BLaER1 treated with 17β-estradiol and CSF1 and Interleukin-3, amounts not matched to agents 10 nM and 100 nM (cell line): ENCODE results near the gene PRAMEF1.
"Not testable (repeated sequence)": the region's sequence is repeated elsewhere in the genome, so short reads cannot be mapped to it uniquely, and the experiment has no call there.

Experiments used
- H3K27ac ChIP-seq, 11 experiments: shearing (Covaris generic); formaldehyde crosslinking; 2 replicates each; pipeline ENCODE4 v1.8.1; 2022
- H3K27me3 ChIP-seq, 11 experiments: shearing (Covaris generic); formaldehyde crosslinking; 2 replicates each; pipeline ENCODE4 v1.8.1; 2022
- H3K36me3 ChIP-seq, 11 experiments: shearing (Covaris generic); formaldehyde crosslinking; 2 replicates each; pipeline ENCODE4 v1.8.1; 2022
- H3K4me1 ChIP-seq, 10 experiments: shearing (Covaris generic); formaldehyde crosslinking; 2 replicates each; pipeline ENCODE4 v1.8.1; 2022
- H3K4me2 ChIP-seq, 11 experiments: shearing (Covaris generic); formaldehyde crosslinking; 2 replicates each; pipeline ENCODE4 v1.8.1; 2022
- H3K4me3 ChIP-seq, 10 experiments: shearing (Covaris generic); formaldehyde crosslinking; 2 replicates each; pipeline ENCODE4 v1.8.1; 2022
- H3K9ac ChIP-seq, 11 experiments: shearing (Covaris generic); formaldehyde crosslinking; 2 replicates each; pipeline ENCODE4 v1.8.1; 2022
- H3K9me3 ChIP-seq, 11 experiments: shearing (Covaris generic); formaldehyde crosslinking; replicated peaks in 1 of 11; 2 replicates each; pipeline ENCODE4 v1.8.1; 2022
- H4K20me1 ChIP-seq, 11 experiments: shearing (Covaris generic); formaldehyde crosslinking; 2 replicates each; pipeline ENCODE4 v1.8.1; 2022
- Cebpa-rat ChIP-seq, 11 experiments: shearing (Covaris generic); IDR thresholded peaks; 2 replicates each; pipeline ENCODE4 v1.8.1; 2022

PRAMEF1 gene, protein sequence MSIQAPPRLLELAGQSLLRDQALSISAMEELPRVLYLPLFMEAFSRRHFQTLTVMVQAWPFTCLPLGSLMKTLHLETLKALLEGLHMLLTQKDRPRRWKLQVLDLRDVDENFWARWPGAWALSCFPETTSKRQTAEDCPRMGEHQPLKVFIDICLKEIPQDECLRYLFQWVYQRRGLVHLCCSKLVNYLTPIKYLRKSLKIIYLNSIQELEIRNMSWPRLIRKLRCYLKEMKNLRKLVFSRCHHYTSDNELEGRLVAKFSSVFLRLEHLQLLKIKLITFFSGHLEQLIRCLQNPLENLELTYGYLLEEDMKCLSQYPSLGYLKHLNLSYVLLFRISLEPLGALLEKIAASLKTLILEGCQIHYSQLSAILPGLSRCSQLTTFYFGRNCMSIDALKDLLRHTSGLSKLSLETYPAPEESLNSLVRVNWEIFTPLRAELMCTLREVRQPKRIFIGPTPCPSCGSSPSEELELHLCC

DNA sequence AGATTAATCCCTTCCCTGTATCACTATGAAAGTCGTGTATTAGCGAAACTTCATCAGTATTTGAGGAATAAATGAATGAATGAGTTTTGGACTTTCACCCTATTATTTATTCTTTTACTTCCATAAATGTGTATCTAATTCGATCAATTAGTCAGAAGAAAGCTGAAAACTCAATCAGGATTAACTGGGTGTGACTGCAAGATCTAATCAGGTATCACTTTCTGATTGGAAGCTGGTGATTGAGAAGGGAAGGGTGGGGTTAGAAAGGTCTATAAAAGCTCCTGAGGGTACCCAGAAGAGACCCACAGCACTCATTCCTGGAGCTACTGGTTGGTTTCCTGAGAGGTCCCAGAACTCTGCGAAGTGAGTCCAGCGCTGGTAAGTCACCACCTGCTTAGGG, at the start of gene PRAMEF1:
PRAMEF1 (plus strand) TSS at position 301 of the 400 bp plus-strand sequence. CDS start 1,831 bp downstream, outside the sequence.
- not testable (repeated sequence) for H3K4me1 ChIP-seq, H3K4me2 ChIP-seq, H3K27me3 ChIP-seq, H3K27ac ChIP-seq, H3K9ac ChIP-seq, H3K4me3 ChIP-seq, H3K36me3 ChIP-seq, H4K20me1 ChIP-seq
- H3K9me3 ChIP-seq = peaks cover 0 to 11% (median 6%) of the 10 kb centered on the region in 11 experiments; a peak in 16 of 22 replicates

DNA sequence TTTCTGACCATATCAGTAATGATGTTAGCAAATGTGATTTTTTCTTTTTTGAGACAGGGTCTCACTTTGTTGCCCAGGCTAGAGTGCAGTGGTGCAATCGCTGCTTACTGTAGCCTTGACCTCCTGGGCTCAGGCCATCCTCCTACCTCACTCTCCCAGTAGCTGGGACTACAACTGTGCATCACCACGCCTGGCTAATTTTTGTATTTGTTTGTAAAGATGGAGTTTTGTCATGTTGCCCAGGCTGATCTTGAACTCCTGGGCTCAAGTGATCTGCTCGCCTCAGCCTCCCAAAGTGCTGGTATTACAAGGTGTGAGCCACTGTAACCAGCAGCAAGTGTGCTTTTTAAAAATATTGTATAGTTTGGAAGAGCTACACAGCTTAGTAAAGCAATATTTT, 49.3 kb upstream of the PRAMEF1 start:
- H3K27ac ChIP-seq = no peak overlapping the region

DNA sequence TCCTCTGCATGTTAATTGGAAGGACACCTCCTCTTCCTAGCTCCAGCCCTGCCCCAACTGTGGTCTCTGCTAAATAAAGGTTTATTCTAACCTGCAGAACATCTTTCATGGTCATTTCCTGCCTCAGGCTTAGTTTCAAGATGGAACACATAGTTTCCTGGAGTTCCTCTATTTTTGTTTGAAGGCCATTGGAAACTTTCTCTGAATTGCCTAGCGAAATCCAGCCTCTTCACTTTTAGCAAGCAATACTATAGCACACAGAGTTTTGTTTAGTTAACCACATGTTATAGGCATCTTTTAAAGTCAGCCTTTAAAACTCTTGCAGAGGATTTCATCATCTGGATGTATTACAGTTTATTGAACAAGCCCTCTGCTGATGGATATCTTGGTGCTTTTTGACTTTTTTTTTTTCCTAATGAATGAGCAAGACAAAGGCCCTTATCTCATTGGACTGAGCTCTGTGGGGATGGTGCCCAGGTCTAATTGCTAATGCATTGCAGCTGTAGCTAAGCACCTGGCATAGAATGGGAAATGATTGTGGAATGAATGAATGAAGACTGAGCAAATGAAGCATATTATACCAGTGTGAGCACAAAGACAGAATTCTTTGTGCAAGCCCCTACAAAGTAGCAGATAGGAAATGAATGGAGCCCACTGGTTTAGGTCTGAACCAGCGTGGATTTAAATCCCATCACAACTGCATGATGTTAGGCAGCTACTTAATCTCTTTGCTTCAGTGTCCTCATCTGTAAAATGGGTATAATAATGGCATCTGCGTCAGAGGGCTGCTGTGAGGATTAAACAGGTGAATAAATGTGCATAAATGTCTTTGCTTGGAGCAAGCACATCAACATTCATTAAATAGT, 45.8 kb upstream of the PRAMEF1 start:
- no peak for TF ChIP-seq Cebpa-rat (IDR thresholded peaks at IDR 0.05)
- Histone ChIP-seq H3K4me3 (no peak overlapping the region), H3K4me2 (no peak overlapping the region), H3K36me3 (0 out of 22 replicates have a peak, but pooled peaks cover 0 to 4% (median 0%) of the 10 kb centered on the region in 11 experiments), H3K27ac (no peak overlapping the region), H3K27me3 (no peaks in the 10 kb centered on the region), H3K9ac (no peak overlapping the region), H4K20me1 (no peaks in the 10 kb centered on the region), H3K9me3 (peaks cover 32 to 38% (median 33%) of the 10 kb centered on the region in 11 experiments), H3K4me1 (no peaks in the 10 kb centered on the region)

More for the DNA sequence above, 49.3 kb upstream of the PRAMEF1 start:
- TF ChIP-seq Cebpa-rat (IDR thresholded peaks at IDR 0.05) = no peak
- Histone ChIP-seq H3K9ac (no peak overlapping the region), H4K20me1 (no peaks in the 10 kb centered on the region), H3K4me2 (no peak overlapping the region), H3K36me3 (no peaks in the 10 kb centered on the region), H3K4me1 (no peaks in the 10 kb centered on the region; a peak in 1 of 20 replicates), H3K9me3 (peaks cover 0 to 14% (median 8%) of the 10 kb centered on the region in 11 experiments; a peak in 11 of 22 replicates), H3K4me3 (no peak overlapping the region), H3K27me3 (no peaks in the 10 kb centered on the region)

DNA sequence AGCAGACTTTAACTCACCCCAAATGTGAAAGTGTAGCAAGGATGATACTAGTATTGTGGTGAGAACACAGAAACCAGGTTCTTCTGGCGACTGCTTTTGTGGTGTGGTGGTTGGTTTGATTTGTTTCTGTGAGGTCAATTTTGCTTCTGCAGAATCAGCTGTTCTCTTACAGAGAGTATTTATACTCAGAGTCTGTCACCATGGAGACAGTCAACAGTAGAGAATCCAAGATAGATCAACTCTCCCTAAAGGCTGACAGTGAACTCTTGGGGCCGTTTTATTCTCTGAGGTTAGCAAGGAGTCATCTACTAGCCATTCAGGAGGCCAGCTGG, 45.2 kb upstream of the PRAMEF1 start, which contains the start of gene CFAP107:
CFAP107 (plus strand) TSS at position 209 of the 332 bp plus-strand sequence. CDS start 231 bp downstream, outside the sequence.
- no peak for TF ChIP-seq Cebpa-rat (IDR thresholded peaks at IDR 0.05)
- no peaks in the 10 kb centered on the region for H4K20me1 ChIP-seq
- no peak within 1 kb of the TSS for H3K9ac ChIP-seq
- H3K4me3 ChIP-seq = no peak within 1 kb of the TSS
- no peak within 1 kb of the TSS for H3K4me2 ChIP-seq
- H3K36me3 ChIP-seq = 0 out of 22 replicates have a peak, but pooled peaks cover 0 to 4% (median 0%) of the 10 kb centered on the region in 11 experiments
- H3K27me3 ChIP-seq = no peaks in the 10 kb centered on the region
- no peaks in the 10 kb centered on the region for H3K4me1 ChIP-seq
- H3K27ac ChIP-seq = no peak within 1 kb of the TSS
- H3K9me3 ChIP-seq = peaks cover 35 to 41% (median 37%) of the 10 kb centered on the region in 11 experiments

DNA sequence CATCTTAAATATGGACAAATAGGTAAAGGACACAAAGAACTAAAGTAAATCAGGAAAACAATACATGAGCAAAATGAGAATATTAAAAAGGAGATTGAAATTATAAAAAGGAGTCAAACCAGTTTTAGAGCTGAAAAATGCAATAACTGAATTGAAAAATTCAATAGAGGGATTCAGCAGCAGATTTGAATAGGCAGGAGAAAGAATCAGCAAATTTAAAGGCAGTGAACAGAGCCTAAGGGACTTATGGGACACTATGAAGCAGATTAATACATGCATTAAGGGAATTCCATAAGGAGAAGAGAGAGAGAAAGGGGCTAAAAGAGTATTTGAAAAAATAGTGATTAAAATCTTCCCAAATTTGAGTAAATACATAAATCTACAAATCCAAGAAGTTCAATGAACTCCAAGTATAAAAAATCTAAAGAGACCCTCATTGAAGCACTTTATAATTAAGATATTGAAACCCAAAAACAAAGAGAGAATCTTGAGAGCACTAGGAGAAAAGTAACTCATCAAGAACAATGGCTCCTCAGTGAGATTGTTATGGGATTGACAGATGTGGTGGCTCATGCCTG, 42.3 kb upstream of the PRAMEF1 start:
- no peak overlapping the region for H3K9ac ChIP-seq
- H3K9me3 ChIP-seq = peaks cover 35 to 41% (median 38%) of the 10 kb centered on the region in 11 experiments
- no peak overlapping the region; a peak in 1 of 20 replicates for H3K4me3 ChIP-seq
- no peaks in the 10 kb centered on the region for H4K20me1 ChIP-seq
- no peak overlapping the region for H3K27ac ChIP-seq
- 0 out of 22 replicates have a peak, but pooled peaks cover 0 to 4% (median 0%) of the 10 kb centered on the region in 11 experiments for H3K36me3 ChIP-seq
- TF ChIP-seq Cebpa-rat (IDR thresholded peaks at IDR 0.05) = no peak
- H3K27me3 ChIP-seq = no peaks in the 10 kb centered on the region
- H3K4me2 ChIP-seq = no peak overlapping the region
- H3K4me1 ChIP-seq = no peaks in the 10 kb centered on the region

DNA sequence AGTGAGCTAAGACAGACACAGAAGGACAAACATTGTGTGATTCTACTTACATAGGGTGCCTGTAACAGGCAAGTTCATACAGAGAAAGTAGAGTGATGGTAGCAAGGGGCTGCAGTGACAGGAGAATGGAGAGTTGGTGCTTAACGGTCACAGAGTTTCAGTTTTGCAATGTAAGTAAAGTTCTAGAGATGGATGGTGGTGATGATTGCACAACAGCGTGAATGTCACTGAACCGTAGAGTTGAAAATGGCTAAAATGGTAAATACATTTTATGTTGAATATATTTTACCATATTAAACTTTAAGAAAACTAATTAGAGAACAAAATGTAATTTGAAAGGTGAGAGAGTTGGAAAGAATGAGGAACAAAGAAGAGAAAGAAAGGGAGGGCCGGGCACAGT, 36.5 kb upstream of the PRAMEF1 start:
- Histone ChIP-seq H3K9me3 (peaks cover 5 to 13% (median 10%) of the 10 kb centered on the region in 11 experiments; a peak in 21 of 22 replicates), H3K4me3 (no peak overlapping the region), H3K4me1 (peaks cover 0 to 3% (median 0%) of the 10 kb centered on the region in 10 experiments; a peak in 1 of 20 replicates), H3K36me3 (no peaks in the 10 kb centered on the region), H3K4me2 (no peak overlapping the region), H3K27me3 (no peaks in the 10 kb centered on the region), H3K27ac (no peak overlapping the region), H4K20me1 (no peaks in the 10 kb centered on the region), H3K9ac (no peak overlapping the region)
- TF ChIP-seq Cebpa-rat (IDR thresholded peaks at IDR 0.05) = peak in 1 of 11 experiments; percentile 46; a peak in 2 of 22 replicates

DNA sequence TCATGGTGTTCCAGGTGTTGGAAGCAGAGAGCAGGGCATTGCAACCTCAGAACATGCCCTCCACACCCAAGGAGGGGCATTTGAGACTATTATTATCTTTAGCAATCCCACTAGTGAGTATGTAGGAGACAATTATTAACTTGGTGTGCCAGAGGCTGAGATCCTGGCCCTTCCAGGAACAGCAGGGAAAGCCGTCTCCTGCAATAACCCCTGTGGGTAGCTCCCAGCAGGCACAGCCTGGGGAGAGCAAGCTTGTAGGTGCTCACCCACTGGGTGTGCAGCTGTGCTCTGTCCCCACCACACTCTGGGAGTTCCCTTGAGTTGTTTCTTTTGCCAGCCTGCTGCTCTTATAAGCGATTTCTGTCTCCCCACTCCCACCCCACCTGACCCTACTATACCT, 34.9 kb upstream of the PRAMEF1 start:
- H3K4me1 ChIP-seq = peaks cover 0 to 3% (median 0%) of the 10 kb centered on the region in 10 experiments; a peak in 1 of 20 replicates
- no peaks in the 10 kb centered on the region for H3K27me3 ChIP-seq
- H4K20me1 ChIP-seq = no peaks in the 10 kb centered on the region
- 0 out of 22 replicates have a peak, but pooled peaks cover 0 to under 1% (median 0%) of the 10 kb centered on the region in 11 experiments for H3K9me3 ChIP-seq
- TF ChIP-seq Cebpa-rat (IDR thresholded peaks at IDR 0.05) = no peak
- no peak overlapping the region for H3K27ac ChIP-seq
- no peaks in the 10 kb centered on the region for H3K36me3 ChIP-seq
- H3K4me2 ChIP-seq = no peak overlapping the region
- H3K4me3 ChIP-seq = no peak overlapping the region
- no peak overlapping the region for H3K9ac ChIP-seq

DNA sequence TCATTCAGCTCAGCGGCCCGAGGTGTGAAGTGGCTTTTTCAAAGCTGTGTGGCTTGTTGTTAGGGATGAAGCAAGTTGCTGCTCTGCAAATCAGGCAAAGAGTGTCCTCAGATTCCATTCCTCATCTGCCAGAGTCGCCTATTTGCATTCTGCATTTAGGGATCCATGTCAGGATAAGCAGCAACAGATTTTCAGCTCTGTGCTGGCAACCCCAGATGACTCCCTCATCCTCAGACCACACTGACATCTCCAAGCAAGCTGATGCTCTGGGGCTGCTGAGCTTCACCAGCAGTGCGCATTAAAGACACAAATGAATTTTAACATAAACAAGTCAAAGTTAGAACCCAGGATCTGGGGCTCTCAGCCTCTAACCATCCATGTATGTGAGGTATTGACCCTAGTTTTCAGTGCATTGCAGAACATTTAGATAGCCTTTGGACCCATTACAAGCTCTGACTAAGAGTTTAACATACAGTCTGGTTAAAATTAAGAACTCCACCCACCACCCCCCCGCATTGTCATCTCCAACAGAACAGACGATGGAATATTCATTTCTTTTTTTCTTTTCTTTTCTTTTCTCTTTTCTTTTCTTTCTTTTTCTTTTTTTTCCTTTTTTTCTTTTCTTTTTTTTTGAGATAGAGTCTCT, 34.3 kb upstream of the PRAMEF1 start:
- no peaks in the 10 kb centered on the region for H3K9me3 ChIP-seq
- no peak overlapping the region for H3K27ac ChIP-seq
- no peak overlapping the region for H3K4me3 ChIP-seq
- no peak for TF ChIP-seq Cebpa-rat (IDR thresholded peaks at IDR 0.05)
- H3K36me3 ChIP-seq = no peaks in the 10 kb centered on the region
- H3K27me3 ChIP-seq = no peaks in the 10 kb centered on the region
- H4K20me1 ChIP-seq = no peaks in the 10 kb centered on the region
- peaks cover 0 to 3% (median 0%) of the 10 kb centered on the region in 10 experiments; a peak in 1 of 20 replicates for H3K4me1 ChIP-seq
- H3K9ac ChIP-seq = no peak overlapping the region
- H3K4me2 ChIP-seq = no peak overlapping the region
